Measurements from ENCODE around the gene SPTBN1.

SPTBN1 gene

GRCh38 chr2:54434229-54434628 is 21.9 kb upstream of the SPTBN1 start:
- DNase-seq (ENCODE audit: low read depth) = no peak

DNA sequence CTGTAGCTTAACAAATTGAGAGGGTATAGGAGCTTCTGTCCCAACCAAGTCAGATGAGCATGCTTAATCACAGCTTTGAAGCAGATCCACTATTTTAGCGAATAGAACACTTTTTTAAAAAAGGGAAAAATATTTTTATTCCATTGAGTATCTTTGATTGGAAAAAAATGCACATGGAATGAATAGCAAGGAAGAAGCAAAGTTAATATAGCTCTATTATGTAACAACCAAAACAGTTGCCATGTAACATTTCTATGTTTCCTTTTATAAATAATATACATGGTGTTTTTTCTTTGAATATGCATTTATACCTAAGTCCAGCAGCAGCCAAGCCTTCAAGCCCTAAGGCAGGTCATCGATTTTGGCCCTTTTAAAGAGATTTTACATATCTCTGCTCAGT is 21.4 kb upstream of the SPTBN1 start:
- DNase-seq (ENCODE audit: low read depth) = no peak

DNA sequence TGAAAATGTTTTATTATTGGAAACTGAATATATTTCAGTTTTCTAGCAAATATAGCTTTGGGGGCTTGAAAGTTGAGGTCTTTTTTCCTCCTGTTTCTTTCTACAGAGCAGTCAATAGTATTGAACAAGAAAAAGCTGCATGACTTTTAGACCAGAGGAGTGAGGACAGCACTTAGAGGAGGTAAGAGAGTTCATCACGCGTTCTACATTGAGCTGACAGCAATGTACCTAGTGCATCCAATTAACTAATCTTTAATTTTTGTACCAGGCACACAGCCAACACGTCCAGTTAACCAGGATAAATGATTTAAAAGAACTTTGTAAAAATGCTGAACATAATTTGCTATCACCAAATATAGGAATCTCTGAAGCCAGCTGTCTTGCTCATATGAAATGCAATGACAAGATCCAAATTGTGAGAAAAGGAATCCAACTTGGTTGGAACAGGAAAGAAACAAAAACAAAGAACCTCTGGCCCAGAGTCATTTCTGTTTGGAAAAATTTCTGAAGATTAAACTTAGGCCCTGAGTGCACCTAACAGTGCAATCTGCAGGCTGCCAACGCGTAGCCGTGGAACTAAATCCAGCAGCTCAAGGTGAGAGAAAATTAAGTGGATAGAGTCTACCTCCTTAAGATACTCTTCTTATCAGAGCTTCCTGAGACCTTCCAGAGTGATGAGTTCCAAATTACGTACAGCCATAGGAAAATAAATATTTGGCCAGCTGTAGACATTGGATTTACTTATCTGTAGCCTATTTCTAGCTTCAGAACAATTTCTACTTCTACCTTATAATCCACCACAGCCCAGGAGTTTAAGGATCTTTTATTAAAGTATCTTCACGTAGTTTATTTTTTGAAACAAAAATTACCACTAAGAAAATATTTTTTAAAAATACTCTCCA is 20.6 kb upstream of the SPTBN1 start:
- DNase-seq (ENCODE audit: low read depth) = no peak

GRCh38 chr2:54437588-54437987 is 18.5 kb upstream of the SPTBN1 start:
- DNase-seq (ENCODE audit: low read depth) = no peak

GRCh38 chr2:54438271-54438670 is 17.9 kb upstream of the SPTBN1 start:
- DNase-seq (ENCODE audit: low read depth) = no peak

- DNase-seq (ENCODE audit: low read depth) = no peak
Measured at GRCh38 chr2:54439582-54439981, 16.5 kb upstream of the SPTBN1 start.

GRCh38 chr2:54440050-54440449 is 16.1 kb upstream of the SPTBN1 start:
- no peak for DNase-seq (ENCODE audit: low read depth)

GRCh38 chr2:54444503-54444902 is 11.6 kb upstream of the SPTBN1 start:
- DNase-seq (ENCODE audit: low read depth) = no peak

- DNase-seq (ENCODE audit: low read depth) = no peak
Measured at GRCh38 chr2:54446122-54446521, 10.0 kb upstream of the SPTBN1 start.

DNA sequence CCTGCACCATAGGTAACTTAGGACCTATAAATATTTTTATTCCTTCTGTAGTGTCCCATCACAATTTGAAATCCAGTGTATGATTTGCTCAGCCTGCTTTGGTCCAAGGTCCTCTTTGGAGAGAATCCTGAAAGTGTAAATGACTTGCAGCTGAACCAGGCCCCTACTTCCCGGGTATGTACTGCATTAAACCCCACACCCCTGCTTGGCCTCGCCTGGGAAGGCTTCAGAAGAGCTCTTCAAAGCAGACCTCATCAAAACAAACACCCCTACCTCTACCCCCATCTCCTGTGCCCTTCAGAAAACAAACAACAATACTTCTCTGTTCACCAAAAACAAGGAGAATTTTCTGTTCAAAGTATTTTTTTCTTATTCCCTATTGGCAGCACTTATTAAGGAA is 9.5 kb upstream of the SPTBN1 start:
- no peak for DNase-seq (ENCODE audit: low read depth)

DNA sequence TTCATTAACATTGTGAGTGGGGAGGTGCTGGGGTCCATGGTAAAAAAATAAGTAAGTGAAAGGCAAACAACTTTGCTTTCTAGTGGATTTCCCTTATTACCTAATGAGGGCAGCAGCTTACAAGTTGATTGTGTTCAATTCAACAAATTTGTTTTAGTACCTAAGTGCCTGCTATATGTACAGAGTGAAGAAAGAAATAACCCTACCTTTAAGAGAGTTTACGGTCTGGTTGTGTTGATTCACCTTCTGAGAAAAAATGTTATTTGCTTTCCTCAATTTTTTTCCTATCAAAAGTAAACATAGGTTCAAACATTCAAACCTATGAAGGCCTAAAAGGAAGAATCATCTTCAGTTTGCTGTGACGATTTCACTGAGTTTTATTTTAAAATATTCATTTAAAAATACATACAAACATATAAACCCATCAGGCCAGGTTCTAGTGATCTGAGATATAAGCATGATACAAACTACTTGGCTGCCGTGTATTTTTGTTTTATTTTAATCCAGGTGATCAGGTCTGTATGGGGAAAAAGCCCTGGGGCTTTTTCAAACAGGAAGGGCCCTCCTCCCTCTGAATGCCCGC is 1.5 kb upstream of the SPTBN1 start:
- DNase-seq (ENCODE audit: low read depth) = no peak

- DNase-seq (ENCODE audit: low read depth) = no peak
Measured at GRCh38 chr2:54455131-54455562, 980 bp upstream of the SPTBN1 start.

DNA sequence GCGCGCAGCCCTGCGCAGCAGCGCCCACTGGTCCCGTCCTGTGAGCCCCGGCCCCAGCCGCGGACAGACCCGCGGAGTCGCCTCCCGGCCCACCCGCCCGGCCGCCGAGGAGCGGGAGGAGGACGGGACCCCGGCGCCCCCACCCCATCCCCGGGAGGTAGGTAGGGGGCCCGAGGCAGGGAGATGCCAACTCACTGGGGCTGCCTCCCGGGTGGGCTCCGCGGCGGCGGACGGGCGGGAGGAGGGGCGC is 160 bp downstream of the SPTBN1 start:
- no peak for DNase-seq (ENCODE audit: low read depth)

GRCh38 chr2:54456612-54457322 is 640 bp downstream of the SPTBN1 start:
- no peak for DNase-seq (ENCODE audit: low read depth)

DNA sequence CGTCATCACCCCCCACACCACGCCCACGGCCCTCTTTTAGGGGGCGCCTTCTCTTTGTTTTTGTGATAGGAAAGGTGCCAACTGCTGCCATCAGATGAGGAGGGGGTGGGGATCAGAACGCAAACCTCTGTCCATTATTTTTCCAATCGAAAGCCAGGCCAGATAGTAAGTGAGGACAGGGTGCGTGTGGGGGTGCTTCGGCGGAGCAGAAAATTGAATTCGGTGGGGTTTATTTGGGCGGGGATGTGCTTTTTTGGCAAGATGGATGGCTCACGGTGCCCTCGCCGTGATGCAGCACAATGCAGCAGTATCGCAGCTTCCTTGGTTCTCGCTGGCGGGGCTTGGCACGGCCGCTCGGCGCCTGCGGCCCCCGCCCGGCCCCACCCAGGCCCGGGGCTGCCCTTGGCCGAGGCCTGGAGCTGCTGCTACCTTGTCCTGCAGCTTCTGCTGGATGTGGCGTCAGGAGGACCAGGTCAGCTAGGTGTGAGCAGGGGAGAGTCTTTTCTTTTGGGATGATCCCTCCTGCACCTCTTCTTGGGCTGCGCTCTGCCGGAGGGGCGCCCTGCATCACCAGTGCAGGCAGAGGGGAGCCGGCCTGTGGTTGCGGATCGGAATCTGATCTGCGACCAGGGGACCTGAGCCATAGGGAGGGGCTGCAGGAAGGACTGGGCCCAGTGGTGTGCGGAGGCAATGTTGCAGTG is 1.3 kb downstream of the SPTBN1 start:
- no peak for DNase-seq (ENCODE audit: low read depth)

DNA sequence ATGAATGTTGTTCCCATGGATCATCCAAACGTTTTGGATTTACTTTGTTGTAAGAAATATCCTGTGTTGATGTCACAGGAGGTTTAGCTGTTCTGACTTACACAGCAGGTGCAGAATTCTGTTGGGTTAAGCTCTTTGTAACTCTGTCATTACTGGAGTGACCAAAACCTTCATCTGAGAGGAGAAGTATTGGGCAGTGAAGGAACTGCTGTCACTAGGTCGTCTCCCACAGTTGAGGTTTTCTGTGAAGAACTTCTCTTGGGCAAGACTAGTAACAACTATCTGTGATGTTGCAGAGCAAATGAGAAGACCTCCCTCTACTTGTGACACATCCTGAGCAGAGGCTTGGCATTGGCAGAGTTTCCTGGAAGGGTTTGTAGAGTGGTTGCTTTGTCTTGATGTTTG is 2.9 kb downstream of the SPTBN1 start:
- no peak for DNase-seq (ENCODE audit: low read depth)

DNA sequence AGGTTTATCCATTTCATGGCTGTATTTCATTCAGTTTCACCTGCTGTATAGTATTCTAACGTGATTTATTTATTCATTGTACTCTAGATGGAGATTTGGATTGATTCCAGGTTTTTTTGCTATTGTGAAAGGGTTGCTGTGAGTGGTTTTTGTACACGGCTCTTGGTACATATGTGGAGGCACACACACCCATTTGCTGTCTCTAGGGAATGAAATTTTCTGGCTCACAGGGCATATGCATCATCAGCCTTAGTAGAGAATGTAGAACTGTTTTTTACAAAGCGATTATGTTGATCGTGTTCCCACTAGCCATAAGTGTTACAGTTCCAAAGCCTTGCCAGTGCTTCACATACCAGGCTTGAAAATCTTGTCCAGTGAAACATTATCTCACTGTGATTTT is 5.1 kb downstream of the SPTBN1 start:
- DNase-seq (ENCODE audit: low read depth) = no peak

GRCh38 chr2:54464341-54464740 is 8.2 kb downstream of the SPTBN1 start:
- no peak for DNase-seq (ENCODE audit: low read depth)

GRCh38 chr2:54465143-54465542 is 9.0 kb downstream of the SPTBN1 start:
- DNase-seq (ENCODE audit: low read depth) = no peak

- DNase-seq (ENCODE audit: low read depth) = no peak
Measured at GRCh38 chr2:54466870-54467269, 10.7 kb downstream of the SPTBN1 start.

- no peak for DNase-seq (ENCODE audit: low read depth)
Measured at GRCh38 chr2:54468673-54469072, 12.5 kb downstream of the SPTBN1 start.

DNA sequence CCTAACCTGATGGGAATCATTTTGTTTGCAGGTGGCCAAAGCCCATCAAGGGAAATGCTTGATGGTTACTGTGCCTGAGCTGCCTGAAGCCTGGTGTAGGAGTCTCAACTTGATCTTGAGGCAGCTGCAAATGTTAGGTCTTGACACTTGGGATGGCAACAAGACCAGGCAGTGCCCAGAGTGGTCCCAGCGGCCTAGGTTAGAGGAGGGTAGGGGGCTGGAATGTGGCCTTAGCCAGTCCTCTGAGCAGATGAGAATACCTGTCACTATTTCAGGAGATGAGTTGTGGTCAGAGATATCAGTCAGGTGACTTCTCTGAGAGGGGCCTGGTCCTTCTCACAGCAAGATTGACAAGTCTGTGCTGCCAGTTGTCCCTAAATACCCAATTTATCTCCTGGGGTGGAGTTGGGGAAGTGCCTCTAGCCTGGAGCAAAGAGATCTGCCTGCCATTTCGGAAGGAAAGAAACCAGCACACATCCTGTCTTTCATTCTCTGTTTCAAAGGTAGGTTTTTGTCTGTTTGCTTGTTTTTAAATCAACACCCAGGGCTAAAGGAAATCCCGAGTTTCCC is 13.4 kb downstream of the SPTBN1 start:
- no peak for DNase-seq (ENCODE audit: low read depth)
